ENCODE measurements around the gene UBAC2. TPM values are rescaled to one million over a fixed set of nuclear protein-coding genes. Genes with fewer than 3 reads are reported as not detected.
"Not testable (repeated sequence)": the region's sequence is repeated elsewhere in the genome, so short reads cannot be mapped to it uniquely, and the experiment has no call there.

Gene UBAC2
- total RNA-seq, 1 donor, result 43.4 TPM

- DNase-seq (ENCODE audit: low read depth in 2 of 3, low spot score in 2 of 3), result no peak
Observed at GRCh38 chr13:99230991-99231390, 30.3 kb downstream of the UBAC2 start.

- peak in 2 of 3 donors; percentile 39 to 72 for DNase-seq (ENCODE audit: low read depth in 2 of 3, low spot score in 2 of 3)
Observed at GRCh38 chr13:99231721-99232120, 31.1 kb downstream of the UBAC2 start.

- DNase-seq (ENCODE audit: low read depth in 2 of 3, low spot score in 2 of 3), result no peak
Observed at GRCh38 chr13:99237981-99238662, 37.5 kb downstream of the UBAC2 start.

- no peak for DNase-seq (ENCODE audit: low read depth in 2 of 3, low spot score in 2 of 3)
Observed at GRCh38 chr13:99246100-99246499, 45.4 kb downstream of the UBAC2 start.

- DNase-seq (ENCODE audit: low read depth in 2 of 3, low spot score in 2 of 3), result not testable (repeated sequence)
Observed at GRCh38 chr13:99249178-99249577, 48.5 kb downstream of the UBAC2 start.

GRCh38 chr13:99249606-99250005 lies 49.0 kb downstream of the UBAC2 start:
- not testable (repeated sequence) for DNase-seq (ENCODE audit: low read depth in 2 of 3, low spot score in 2 of 3)

- DNase-seq (ENCODE audit: low read depth in 2 of 3, low spot score in 2 of 3), result no peak
Observed at GRCh38 chr13:99250982-99251825, 50.5 kb downstream of the UBAC2 start.

GRCh38 chr13:99251921-99252320 lies 51.3 kb downstream of the UBAC2 start:
- DNase-seq (ENCODE audit: low read depth in 2 of 3, low spot score in 2 of 3), result no peak

- DNase-seq (ENCODE audit: low read depth in 2 of 3, low spot score in 2 of 3), result no peak
Observed at GRCh38 chr13:99254830-99255229, 54.2 kb downstream of the UBAC2 start.

GRCh38 chr13:99255271-99255670 lies 54.6 kb downstream of the UBAC2 start:
- DNase-seq (ENCODE audit: low read depth in 2 of 3, low spot score in 2 of 3), result no peak

- DNase-seq (ENCODE audit: low read depth in 2 of 3, low spot score in 2 of 3), result no peak
Observed at GRCh38 chr13:99256283-99256682, 55.6 kb downstream of the UBAC2 start.

GRCh38 chr13:99256709-99257108 lies 56.1 kb downstream of the UBAC2 start:
- no peak for DNase-seq (ENCODE audit: low read depth in 2 of 3, low spot score in 2 of 3)

GRCh38 chr13:99257291-99257690 lies 56.6 kb downstream of the UBAC2 start:
- no peak for DNase-seq (ENCODE audit: low read depth in 2 of 3, low spot score in 2 of 3)

GRCh38 chr13:99258210-99258860 lies 57.7 kb downstream of the UBAC2 start, which contains the start of gene GPR18:
GPR18 (minus strand) TSS chr13:99258379; CDS start chr13:99255872, 2,507 bp downstream.
- DNase-seq (ENCODE audit: low read depth in 2 of 3, low spot score in 2 of 3), result peak in 1 of 3 donors; percentile 38

- DNase-seq (ENCODE audit: low read depth in 2 of 3, low spot score in 2 of 3), result peak in 2 of 3 donors; percentile 44 to 69
Observed at GRCh38 chr13:99258946-99259345, 58.3 kb downstream of the UBAC2 start.

- DNase-seq (ENCODE audit: low read depth in 2 of 3, low spot score in 2 of 3), result no peak
Observed at GRCh38 chr13:99260216-99260615, 59.6 kb downstream of the UBAC2 start.

- no peak for DNase-seq (ENCODE audit: low read depth in 2 of 3, low spot score in 2 of 3)
Observed at GRCh38 chr13:99261059-99261458, 60.4 kb downstream of the UBAC2 start.

GRCh38 chr13:99263126-99263785 lies 62.6 kb downstream of the UBAC2 start:
- no peak for DNase-seq (ENCODE audit: low read depth in 2 of 3, low spot score in 2 of 3)

GRCh38 chr13:99264051-99264450 lies 63.4 kb downstream of the UBAC2 start:
- DNase-seq (ENCODE audit: low read depth in 2 of 3, low spot score in 2 of 3), result peak in 1 of 3 donors; percentile 52

- no peak for DNase-seq (ENCODE audit: low read depth in 2 of 3, low spot score in 2 of 3)
Observed at GRCh38 chr13:99265162-99265800, 64.6 kb downstream of the UBAC2 start.
